Gastrocnemius medialis (tissue), 4 donors: ENCODE measurements around the gene PPP2R3B.

Experiments used
- CTCF ChIP-seq, 5 experiments: fragments of 450-650 bp in 3 of 5; fragments of 200-600 bp in 2 of 5; sonication (generic) in 2 of 5; IDR thresholded peaks in 4 of 5; conservative IDR thresholded peaks in 1 of 5; 1 replicate in 4 of 5; 2 replicates in 1 of 5; pipeline ENCODE4 v1.5.1; 2016 to 2019; ENCODE audit warnings: antibody characterized with exemption in 5 of 5, mild to moderate bottlenecking in 3 of 5, moderate library complexity in 3 of 5
- POLR2A ChIP-seq, 2 donors: fragments of 450-650 bp; IDR thresholded peaks; one replicate each; pipeline ENCODE4 v1.6.1; 2017; ENCODE audit warnings: antibody characterized with exemption in 2 of 2, mild to moderate bottlenecking in 2 of 2, moderate library complexity in 2 of 2

- TF ChIP-seq CTCF (IDR thresholded peaks at IDR 0.05 in 4 of 5, conservative IDR thresholded peaks at IDR 0.05 in 1 of 5) (no peak), POLR2A (IDR thresholded peaks at IDR 0.05) (no peak)
Observed at GRCh38 chrX:346034-346813, 40.5 kb downstream of the PPP2R3B start.
